Panc1 (cell line): ENCODE data around the gene DENND2A. TPM values are rescaled to one million over a fixed set of nuclear protein-coding genes. Genes with fewer than 3 reads are reported as not detected.
"Not testable (repeated sequence)": the region's sequence is repeated elsewhere in the genome, so short reads cannot be mapped to it uniquely, and the experiment has no call there.

Experiments used
- ATAC-seq: fragments of 200-7000 bp; cut with Tn5 transposase; 2 replicates; pipeline ENCODE4 v1.9.1; 2020; ENCODE audit warnings: mild to moderate bottlenecking, moderate library complexity
- BruUV-seq: library from RNA; stranded (reverse); fragments of 400-500 nt; replicated peaks from 2 replicates; lab custom pipeline; 2021; lab: Mats Ljungman, UMichigan
- CTCF ChIA-PET: fragments of 300-600 bp; sonication (Branson Sonifier 250); formaldehyde crosslinking; loops from one replicate; lab custom pipeline; 2022; ENCODE audit warnings: antibody characterized with exemption; lab: Charles Lee
- POLR2A ChIA-PET: fragments of 300-600 bp; sonication (Branson Sonifier 250); formaldehyde crosslinking; loops from one replicate; lab custom pipeline; 2022; ENCODE audit warnings: antibody characterized with exemption; lab: Charles Lee
- DNase-seq: peaks from one replicate; pipeline ENCODE4 v3.0.0-alpha.2; 2010; ENCODE audit warnings: low read depth, low spot score
- H3K27ac ChIP-seq: 2 replicates; pipeline ENCODE4 v1.5.1; 2011; ENCODE audit warnings: mild to moderate bottlenecking, low read length, inconsistent platforms
- H3K27me3 ChIP-seq: fragments of 200-500 bp; sonication (Bioruptor generic); 2 replicates; pipeline ENCODE4 v1.6.0; 2014; ENCODE audit warnings: low read length, inconsistent platforms; ENCODE audit not compliant: control insufficient read depth, insufficient read depth
- H3K36me3 ChIP-seq: fragments of 200-500 bp; sonication (Bioruptor generic); 2 replicates; pipeline ENCODE4 v1.5.1; 2014; ENCODE audit warnings: inconsistent platforms, mild to moderate bottlenecking, low read length, moderate library complexity; ENCODE audit not compliant: control insufficient read depth, insufficient read depth
- H3K4me1 ChIP-seq: 2 replicates; pipeline ENCODE4 v1.5.1; 2011; ENCODE audit warnings: inconsistent platforms, mild to moderate bottlenecking, low read length, moderate library complexity; ENCODE audit not compliant: control insufficient read depth, insufficient read depth
- H3K4me3 ChIP-seq, 2 experiments: 2 replicates each; pipeline ENCODE4 v1.5.1; 2011 to 2012; ENCODE audit warnings: low read depth in 2 of 2, low read length in 2 of 2, mild to moderate bottlenecking in 2 of 2, inconsistent platforms in 1 of 2, moderate library complexity in 1 of 2
- H3K9me3 ChIP-seq: fragments of 200-500 bp; sonication (Bioruptor generic); 2 replicates; pipeline ENCODE4 v1.5.1; 2014; ENCODE audit warnings: low read depth, mild to moderate bottlenecking, inconsistent platforms, low read length, moderate library complexity; ENCODE audit not compliant: control insufficient read depth, insufficient read depth
- CTCF ChIP-seq: fragments of 450-650 bp; IDR thresholded peaks from 2 replicates; pipeline ENCODE4 v1.5.1; 2017; ENCODE audit warnings: mild to moderate bottlenecking
- POLR2AphosphoS5 ChIP-seq: IDR thresholded peaks from 2 replicates; pipeline ENCODE4 v1.6.1; 2012; ENCODE audit warnings: mild to moderate bottlenecking, low read depth, low read length, moderate library complexity
- REST ChIP-seq, 2 experiments: IDR thresholded peaks; 2 replicates each; pipeline ENCODE4 v1.6.1; 2011 to 2012; ENCODE audit warnings: low read depth in 2 of 2, control low read depth in 1 of 2, low read length in 1 of 2, mild to moderate bottlenecking in 1 of 2, moderate library complexity in 1 of 2; ENCODE audit not compliant: insufficient read depth in 1 of 2
- SIN3A ChIP-seq: IDR thresholded peaks from 2 replicates; pipeline ENCODE4 v1.6.1; 2012; ENCODE audit warnings: low read depth, mild to moderate bottlenecking, low read length, moderate library complexity, borderline replicate concordance; ENCODE audit not compliant: insufficient read depth
- TCF7L2 ChIP-seq: IDR thresholded peaks from 2 replicates; pipeline ENCODE4 v1.6.1; 2011; ENCODE audit warnings: mild to moderate bottlenecking, low read depth, low read length, inconsistent platforms
- in situ Hi-C: cut with HindIII; loops from 2 replicates; pipeline ENCODE4 v1.10.0; 2016; ENCODE audit warnings: low sequenced_read_pairs, low pct_unique_long_range_greater_than_20kb
- intact Hi-C: fragments of 100-400 bp; cut with micrococcal nuclease; formaldehyde crosslinking; loops from one replicate; pipeline ENCODE4 v1.10.0; 2022; ENCODE audit not compliant: unreplicated experiment
- total RNA-seq: library from RNA; stranded (reverse); gene quantifications from one replicate; pipeline ENCODE4 v1.2.1, GENCODE V29; 2021; ENCODE audit not compliant: unreplicated experiment

DENND2A gene
- total RNA-seq, 1 experiment from 2014 or later = 1.4 TPM

GRCh38 chr7:140631021-140631420 is 9.6 kb downstream of the DENND2A start:
- ATAC-seq (no peak), DNase-seq (no peak)
- Histone ChIP-seq H3K4me3 (no peak overlapping the region), H3K4me1 (peaks cover 5% of the 10 kb centered on the region; the same call in 1 of the 2 replicates), H3K27ac (no peak overlapping the region), H3K27me3 (no peaks in the 10 kb centered on the region), H3K9me3 (no peaks in the 10 kb centered on the region), H3K36me3 (no peaks in the 10 kb centered on the region)
- POLR2A ChIA-PET = no interaction called here
- intact Hi-C loops (no loop called here), in situ Hi-C loops (no loop called here)
- CTCF ChIA-PET = no interaction called here
- no peak for TF ChIP-seq REST (IDR thresholded peaks at IDR 0.05; ENCODE audit: insufficient read depth in 1 of 2, low read depth in 2 of 2, low read length in 1 of 2)
- no peak for TF ChIP-seq CTCF
- no peak for TF ChIP-seq POLR2AphosphoS5
- TF ChIP-seq TCF7L2 = no peak
- no peak for TF ChIP-seq SIN3A
- no TSS peak for BruUV-seq

GRCh38 chr7:140625908-140626868 is 14.4 kb downstream of the DENND2A start:
- Histone ChIP-seq H3K27me3 (no peaks in the 10 kb centered on the region), H3K4me3 (peak overlapping the region in 1 of 2 experiments; percentile 1; a peak in 1 of 4 replicates), H3K36me3 (no peaks in the 10 kb centered on the region), H3K4me1 (peaks cover 5% of the 10 kb centered on the region; the same call in 1 of the 2 replicates), H3K9me3 (no peaks in the 10 kb centered on the region), H3K27ac (peak overlapping the region; percentile 48)
- ChIA-PET POLR2A (no interaction called here), CTCF (interaction anchor here (0.6 to 0.7 kb wide), 3 partner anchors 91 to 131 kb away, joined by 3 to 4 read pairs (median 4); no protein-coding TSS in a partner anchor)
- no TSS peak for BruUV-seq
- ATAC-seq (peak; percentile 92), DNase-seq (no peak)
- no peak for TF ChIP-seq SIN3A
- no peak for TF ChIP-seq CTCF
- peak; percentile 60 for TF ChIP-seq POLR2AphosphoS5
- in situ Hi-C loops (no loop called here), intact Hi-C loops (no loop called here)

DNA sequence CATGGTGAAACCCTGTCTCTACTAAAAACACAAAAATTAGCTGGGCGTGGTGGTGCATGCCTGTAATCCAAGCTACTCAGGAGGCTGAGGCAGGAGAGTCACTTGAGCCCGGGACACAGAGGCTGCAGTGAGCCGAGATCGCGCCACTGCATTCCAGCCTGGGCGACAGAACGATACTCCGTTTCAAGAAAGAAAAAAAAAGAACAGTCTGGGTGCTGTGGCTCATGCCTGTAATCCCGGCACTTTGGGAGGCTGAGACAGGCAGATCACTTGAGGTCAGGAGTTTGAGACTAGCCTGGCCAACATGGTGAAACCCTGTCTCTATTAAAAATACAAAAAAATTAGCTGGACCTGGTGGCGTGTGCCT is 15.4 kb downstream of the DENND2A start:
- H3K9me3 ChIP-seq, intact Hi-C loops, DNase-seq, in situ Hi-C loops, H3K4me1 ChIP-seq, H3K36me3 ChIP-seq, POLR2A ChIA-PET, H3K27me3 ChIP-seq, H3K27ac ChIP-seq, H3K4me3 ChIP-seq, BruUV-seq, ATAC-seq: not testable (repeated sequence)
- CTCF ChIA-PET = interaction anchor here (0.6 to 0.7 kb wide), 2 partner anchors 11 to 119 kb away, joined by 3 to 4 read pairs; no protein-coding TSS in a partner anchor
